ENCODE results near the gene TRAPPC6A.

Gene TRAPPC6A

DNA sequence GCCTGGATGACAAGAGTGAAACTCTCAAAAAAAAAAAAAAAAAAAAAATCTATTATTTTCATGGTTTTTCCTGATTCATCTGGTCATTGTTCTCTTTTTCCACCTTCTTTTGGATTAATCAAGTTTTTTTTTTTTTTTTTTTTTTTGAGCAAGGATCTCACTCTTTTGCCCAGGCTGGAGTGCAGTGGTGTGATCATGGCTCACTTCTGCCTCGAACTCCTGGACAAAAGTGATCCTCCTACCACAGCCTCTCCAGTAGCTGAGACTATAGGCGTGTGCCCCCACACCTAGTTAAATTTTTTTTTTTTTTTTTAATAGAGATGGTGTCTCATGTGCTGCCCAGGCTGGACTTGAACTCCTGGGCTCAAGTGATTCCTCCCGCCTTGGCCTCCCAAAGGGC is 28.3 kb upstream of the TRAPPC6A start:
- TF ChIP-seq CTCF (IDR thresholded peaks at IDR 0.05; ENCODE audit: insufficient read depth, low read length, missing control alignments), result no peak
- ChIA-PET CTCF (interaction anchor here (1.2 to 1.7 kb wide), 4 partner anchors 13 to 132 kb away, joined by 3 to 4 read pairs (median 3); no protein-coding TSS in a partner anchor), POLR2A (no interaction called here)
- DNase-seq (ENCODE audit: low read depth, low spot score), result no peak
- H3K4me3 ChIP-seq (ENCODE audit: low read depth, low read length), result no peak overlapping the region

DNA sequence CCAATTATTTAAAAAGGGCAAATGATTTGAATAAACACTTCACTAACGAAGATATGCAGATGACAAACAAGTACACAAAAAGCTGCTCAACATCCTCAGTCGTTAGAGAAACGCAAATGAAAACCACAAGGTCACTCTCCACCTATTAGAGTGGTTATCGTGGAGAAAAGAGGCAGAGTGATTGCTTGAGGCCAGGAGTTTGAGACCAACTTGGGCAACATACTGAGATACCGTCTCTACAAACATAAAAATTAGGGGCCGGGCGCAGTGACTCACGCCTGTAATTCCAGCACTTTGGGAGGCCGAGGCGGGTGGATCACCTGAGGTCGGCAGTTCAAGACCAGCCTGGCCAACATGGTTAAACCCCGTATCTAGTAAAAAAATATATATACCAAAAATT is 27.8 kb upstream of the TRAPPC6A start:
- ChIA-PET POLR2A (no interaction called here), CTCF (interaction anchor here (1.2 to 1.5 kb wide), 3 partner anchors 13 to 133 kb away, joined by 3 read pairs; no protein-coding TSS in a partner anchor)
- TF ChIP-seq CTCF (IDR thresholded peaks at IDR 0.05; ENCODE audit: insufficient read depth, low read length, missing control alignments), result no peak
- no peak for DNase-seq (ENCODE audit: low read depth, low spot score)
- H3K4me3 ChIP-seq (ENCODE audit: low read depth, low read length), result no peak overlapping the region

DNA sequence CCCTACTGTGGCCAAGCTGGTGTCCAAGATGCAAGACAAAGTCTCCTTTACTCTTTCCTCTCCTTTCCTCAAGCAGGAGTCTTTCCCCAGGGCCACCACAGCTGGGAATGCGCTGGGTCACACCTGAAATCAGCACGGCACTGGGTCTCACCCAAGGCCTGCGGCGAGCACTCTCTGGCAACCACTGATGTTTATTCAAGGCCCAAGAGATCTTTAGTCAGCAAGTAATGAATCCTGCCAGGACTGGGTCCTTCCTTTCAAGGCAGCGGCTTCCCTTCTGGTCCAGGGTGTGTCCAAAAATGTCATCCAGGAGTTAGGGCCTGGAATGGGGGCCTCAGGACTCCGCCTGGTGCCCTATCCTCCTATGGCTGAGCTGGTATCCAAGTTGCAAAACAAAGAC is 24.6 kb upstream of the TRAPPC6A start:
- H3K4me3 ChIP-seq (ENCODE audit: low read depth, low read length), result no peak overlapping the region
- no peak for DNase-seq (ENCODE audit: low read depth, low spot score)
- no peak for TF ChIP-seq CTCF (IDR thresholded peaks at IDR 0.05; ENCODE audit: insufficient read depth, low read length, missing control alignments)
- ChIA-PET POLR2A (no interaction called here), CTCF (interaction anchor here (1.2 kb wide), 1 partner anchor 46 kb away, joined by 3 read pairs; no protein-coding TSS in a partner anchor)

DNA sequence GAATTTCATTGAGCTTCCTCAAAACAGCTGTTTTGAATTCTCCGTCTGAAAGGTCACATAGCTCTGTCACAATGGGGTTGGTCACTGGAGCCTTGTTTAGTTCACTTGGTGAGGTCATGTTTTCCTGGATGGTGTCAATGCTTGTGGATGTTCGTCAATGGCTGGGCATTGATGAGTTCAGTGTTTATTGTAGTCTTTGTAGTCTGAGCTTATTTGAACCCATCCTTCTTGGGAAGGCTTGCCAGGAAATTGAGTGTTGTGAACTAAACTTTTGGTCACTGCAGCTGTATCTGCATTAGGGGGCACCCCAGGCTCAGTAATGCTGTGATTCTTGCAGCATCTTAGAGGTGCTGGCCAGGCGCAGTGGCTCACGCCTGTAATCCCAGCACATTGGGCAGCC is 22.5 kb upstream of the TRAPPC6A start:
- CTCF ChIA-PET, result interaction anchor here (0.7 to 2.9 kb wide), 16 partner anchors 13 to 278 kb away, joined by 3 to 29 read pairs (median 3); no protein-coding TSS in a partner anchor
- POLR2A ChIA-PET, result no interaction called here
- no peak overlapping the region for H3K4me3 ChIP-seq (ENCODE audit: low read depth, low read length)
- TF ChIP-seq CTCF (IDR thresholded peaks at IDR 0.05; ENCODE audit: insufficient read depth, low read length, missing control alignments), result peak; percentile 32
- no peak for DNase-seq (ENCODE audit: low read depth, low spot score)

GRCh38 chr19:45195764-45196163 is 17.7 kb upstream of the TRAPPC6A start:
- no peak overlapping the region for H3K4me3 ChIP-seq (ENCODE audit: low read depth, low read length)
- ChIA-PET POLR2A (no interaction called here), CTCF (no interaction called here)

DNA sequence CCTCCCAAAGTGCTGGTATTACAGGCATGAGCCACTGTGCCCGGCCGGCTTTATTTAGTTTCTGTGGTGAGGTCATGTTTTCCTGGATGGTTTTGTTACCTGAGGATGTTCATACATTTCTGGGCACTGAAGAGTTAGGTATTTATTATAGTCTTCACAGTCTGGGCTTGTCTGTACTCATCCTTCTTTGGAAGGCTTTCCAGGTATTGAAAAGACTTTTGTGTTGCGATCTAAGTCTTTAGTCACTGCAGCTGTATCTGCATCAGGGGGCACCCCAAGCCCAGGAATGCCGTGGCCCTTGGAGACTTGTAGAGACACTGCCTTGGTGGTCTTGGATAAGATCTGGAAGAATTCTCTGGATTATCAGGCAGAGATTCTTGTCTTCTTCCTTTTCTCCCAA is 13.3 kb upstream of the TRAPPC6A start:
- ChIA-PET CTCF (no interaction called here), POLR2A (no interaction called here)
- TF ChIP-seq CTCF (IDR thresholded peaks at IDR 0.05; ENCODE audit: insufficient read depth, low read length, missing control alignments), result no peak
- no peak overlapping the region for H3K4me3 ChIP-seq (ENCODE audit: low read depth, low read length)
- DNase-seq (ENCODE audit: low read depth, low spot score), result no peak

More at GRCh38 chr19:45195764-45196163, 17.7 kb upstream of the TRAPPC6A start:
- no peak for TF ChIP-seq CTCF (IDR thresholded peaks at IDR 0.05; ENCODE audit: insufficient read depth, low read length, missing control alignments)
- DNase-seq (ENCODE audit: low read depth, low spot score), result no peak
